ENCODE measurements around the gene ITPR2. TPM values are rescaled to one million over a fixed set of nuclear protein-coding genes. Genes with fewer than 3 reads are reported as not detected.

ITPR2 gene
- total and polyA plus RNA-seq, 2 of the 8 experiments (the other 6 are each of a cell fraction or from before 2014, with no cell fraction given) = 4.1 to 48.3 TPM

GRCh38 chr12:26331136-26331535, 501.9 kb downstream of the ITPR2 start:
- no peak for TF ChIP-seq SUZ12 (IDR thresholded peaks at IDR 0.05; ENCODE audit: low read length)
- no peak for TF ChIP-seq SP4 (IDR thresholded peaks at IDR 0.05; ENCODE audit: low read length)
- no peak for TF ChIP-seq PHF8 (conservative IDR thresholded peaks at IDR 0.05; ENCODE audit: low read depth, low read length)
- no peak for TF ChIP-seq POLR2AphosphoS5 (IDR thresholded peaks at IDR 0.05; ENCODE audit: low read depth, low read length)
- no peak for TF ChIP-seq GTF2F1 (IDR thresholded peaks at IDR 0.05; ENCODE audit: borderline replicate concordance, low read depth, low read length)
- TF ChIP-seq EZH2 (IDR thresholded peaks at IDR 0.05; ENCODE audit: low read depth, low read length, severe bottlenecking) = no peak
- CTCF ChIA-PET (ENCODE audit: partially characterized antibody) = interaction anchor here (1.7 kb wide), 1 partner anchor 16 kb away, joined by 5 read pairs; no protein-coding TSS in a partner anchor
- H3K56ac ChIP-seq (replicated peaks; ENCODE audit: insufficient read length, low read depth, low read length) = no peak overlapping the region

More at GRCh38 chr12:26331136-26331535, 501.9 kb downstream of the ITPR2 start:
- POLR2A ChIA-PET (ENCODE audit: partially characterized antibody) = interaction anchor here (0.6 kb wide), 1 partner anchor 92 kb away, joined by 3 read pairs; no protein-coding TSS in a partner anchor
- no peak overlapping the region for H3K4me3 ChIP-seq (ENCODE audit: extremely low read depth in 1 of 4, insufficient read depth in 2 of 4, low read depth in 3 of 4, low read length in 4 of 4)
- 95% methylated on average over 3 of the region's 3 CpGs; no CpG with 5 or more reads in 1 of the 2 experiments for WGBS, 2 experiments (ENCODE audit: extremely low coverage in 1 of 2, insufficient coverage in 1 of 2, insufficient read length in 1 of 2, insufficient replicate concordance in 2 of 2, low coverage in 1 of 2, low lambda C conversion rate in 2 of 2, missing lambda C conversion rate in 1 of 2)
- peaks cover 0 to 2% (median 0%) of the 10 kb centered on the region in 4 experiments; a peak in 2 of 7 replicates for H3K4me1 ChIP-seq (replicated peaks in 1 of 4; ENCODE audit: control insufficient read depth in 3 of 4, insufficient read depth in 4 of 4, low read length in 3 of 4)
- H2AK5ac ChIP-seq (ENCODE audit: low read depth, low read length) = no peak overlapping the region
- H4K20me1 ChIP-seq (replicated peaks in 1 of 2; ENCODE audit: control insufficient read depth in 1 of 2, insufficient read depth in 2 of 2, low read length in 2 of 2) = no peaks in the 10 kb centered on the region
- no peak overlapping the region for H2BK120ac ChIP-seq (replicated peaks; ENCODE audit: low read depth, low read length)
- no peak overlapping the region for H4K8ac ChIP-seq (ENCODE audit: extremely low read depth, insufficient read depth, low read length)
- H2BK12ac ChIP-seq (ENCODE audit: low read depth, low read length) = no peak overlapping the region
- H2AFZ ChIP-seq (ENCODE audit: low read length) = no peak overlapping the region
- no peak overlapping the region for H3K4ac ChIP-seq (replicated peaks; ENCODE audit: insufficient read length, low read depth, low read length)
- no peak overlapping the region for H3K18ac ChIP-seq (ENCODE audit: extremely low read depth, low read length)
- H3K79me2 ChIP-seq (ENCODE audit: control insufficient read depth in 1 of 2, insufficient read depth in 2 of 2, low read length in 2 of 2) = no peaks in the 10 kb centered on the region
- no peak overlapping the region for H3K14ac ChIP-seq (ENCODE audit: insufficient read length)
- DNase-seq (ENCODE audit: low read depth in 1 of 2, low spot score in 2 of 2) (no peak), FAIRE-seq (no peak)
- no peak overlapping the region for H2BK20ac ChIP-seq (ENCODE audit: low read length)
- H3K9me3 ChIP-seq (ENCODE audit: insufficient read depth in 2 of 2, low read depth in 1 of 2, low read length in 1 of 2) = no peaks in the 10 kb centered on the region; a peak in 1 of 4 replicates
- H3K9ac ChIP-seq (replicated peaks in 1 of 4; ENCODE audit: extremely low read depth in 1 of 4, low read depth in 3 of 4, low read length in 3 of 4) = no peak overlapping the region
- no peak overlapping the region for H3K23ac ChIP-seq (ENCODE audit: insufficient read length)
- no peaks in the 10 kb centered on the region for H3K23me2 ChIP-seq (ENCODE audit: low read depth, low read length)
- H4K5ac ChIP-seq (ENCODE audit: insufficient read length, low read depth, low read length) = no peak overlapping the region
- H2BK5ac ChIP-seq (ENCODE audit: low read depth, low read length) = no peak overlapping the region
- no peak overlapping the region for H4K91ac ChIP-seq (replicated peaks; ENCODE audit: insufficient read length, low read length)
- no peak overlapping the region for H2BK15ac ChIP-seq (ENCODE audit: low read length)
- no peaks in the 10 kb centered on the region for H3K27me3 ChIP-seq (replicated peaks in 1 of 4; ENCODE audit: control insufficient read depth in 3 of 4, extremely low read depth in 1 of 4, insufficient read depth in 3 of 4, low read length in 3 of 4)
- no peaks in the 10 kb centered on the region for H3K79me1 ChIP-seq (ENCODE audit: low read depth, low read length)
- H3K4me2 ChIP-seq (ENCODE audit: insufficient read depth in 1 of 2, low read depth in 2 of 2, low read length in 2 of 2) = no peak overlapping the region
- H3K36me3 ChIP-seq (ENCODE audit: control insufficient read depth in 2 of 4, insufficient read depth in 4 of 4, low read length in 3 of 4) = no peaks in the 10 kb centered on the region
- H3K27ac ChIP-seq (ENCODE audit: low read depth, low read length) = no peak overlapping the region
